WTC11 (cell line): ENCODE data around the gene ZNF41. TPM values are rescaled to one million over a fixed set of nuclear protein-coding genes. Genes with fewer than 3 reads are reported as not detected.

ENCODE experiments used
- ATAC-seq: fragments of 200-7000 bp; cut with Tn5 transposase; 2 replicates; pipeline ENCODE4 v1.10.0; 2021; ENCODE audit warnings: mild to moderate bottlenecking, moderate library complexity
- CTCF ChIA-PET: fragments of 300-600 bp; sonication (Branson Sonifier 250); formaldehyde crosslinking; loops from one replicate; lab custom pipeline; 2021; ENCODE audit warnings: antibody characterized with exemption; lab: Charles Lee
- POLR2A ChIA-PET: fragments of 350-600 bp; sonication (Branson Sonifier 250); formaldehyde crosslinking; loops from one replicate; lab custom pipeline; 2021; ENCODE audit warnings: antibody characterized with exemption; lab: Charles Lee
- DNase-seq: peaks from one replicate; pipeline ENCODE4 v3.0.0; 2021; ENCODE audit warnings: low spot score
- H3K27ac Mint-ChIP-seq: 2 replicates; pipeline ENCODE4 v1.8.0; 2021; ENCODE audit warnings: mixed read lengths
- H3K27me3 Mint-ChIP-seq: 2 replicates; pipeline ENCODE4 v1.8.0; 2021; ENCODE audit warnings: low read depth, mild to moderate bottlenecking, moderate library complexity, mixed read lengths
- H3K36me3 Mint-ChIP-seq: 2 replicates; pipeline ENCODE4 v1.8.0; 2021; ENCODE audit warnings: mixed read lengths
- H3K4me1 Mint-ChIP-seq: 2 replicates; pipeline ENCODE4 v1.8.0; 2022; ENCODE audit warnings: mixed read lengths
- H3K4me3 Mint-ChIP-seq: 2 replicates; pipeline ENCODE4 v1.8.0; 2021; ENCODE audit warnings: mild to moderate bottlenecking, moderate library complexity, mixed read lengths
- H3K9me3 Mint-ChIP-seq: 2 replicates; pipeline ENCODE4 v1.8.0; 2021; ENCODE audit warnings: mixed read lengths
- ATF3 ChIP-seq: sonication (generic); formaldehyde crosslinking; conservative IDR thresholded peaks from 2 replicates; pipeline ENCODE4 v1.8.1; 2022; ENCODE audit warnings: mild to moderate bottlenecking, missing genetic modification reagents
- E2F1 ChIP-seq: sonication (generic); formaldehyde crosslinking; IDR thresholded peaks from 2 replicates; pipeline ENCODE4 v1.8.0; 2022; ENCODE audit warnings: mild to moderate bottlenecking, missing genetic modification reagents
- EMX1 ChIP-seq: fragments of 250-450 bp; sonication (Bioruptor Pico); IDR thresholded peaks from 2 replicates; pipeline ENCODE4 v1.8.0; 2021; ENCODE audit warnings: mild to moderate bottlenecking
- ETV6 ChIP-seq: sonication (generic); formaldehyde crosslinking; IDR thresholded peaks from 2 replicates; pipeline ENCODE4 v1.8.1; 2022; ENCODE audit warnings: mild to moderate bottlenecking, missing genetic modification reagents
- FOXK1 ChIP-seq: sonication (generic); formaldehyde crosslinking; IDR thresholded peaks from 2 replicates; pipeline ENCODE4 v1.8.0; 2022; ENCODE audit warnings: mild to moderate bottlenecking, moderate library complexity, missing genetic modification reagents
- IRF1 ChIP-seq: sonication (generic); formaldehyde crosslinking; IDR thresholded peaks from 2 replicates; pipeline ENCODE4 v1.8.0; 2023; ENCODE audit warnings: missing genetic modification reagents
- IRF2 ChIP-seq: sonication (generic); formaldehyde crosslinking; IDR thresholded peaks from 2 replicates; pipeline ENCODE4 v1.8.0; 2022; ENCODE audit warnings: low read depth, missing genetic modification reagents, borderline replicate concordance
- MLX ChIP-seq: sonication (generic); formaldehyde crosslinking; IDR thresholded peaks from 2 replicates; pipeline ENCODE4 v1.8.1; 2023; ENCODE audit warnings: mild to moderate bottlenecking, missing genetic modification reagents, moderate library complexity
- NR3C1 ChIP-seq: sonication (generic); formaldehyde crosslinking; conservative IDR thresholded peaks from 2 replicates; pipeline ENCODE4 v1.8.1; 2023; ENCODE audit warnings: low read depth, mild to moderate bottlenecking, missing genetic modification reagents
- OVOL2 ChIP-seq: fragments of 250-450 bp; sonication (Bioruptor Pico); IDR thresholded peaks from 2 replicates; pipeline ENCODE4 v1.9.0; 2021; ENCODE audit warnings: mild to moderate bottlenecking, borderline replicate concordance
- RELA ChIP-seq: sonication (generic); formaldehyde crosslinking; IDR thresholded peaks from 2 replicates; pipeline ENCODE4 v1.8.1; 2022; ENCODE audit warnings: missing genetic modification reagents, mild to moderate bottlenecking, borderline replicate concordance
- SMAD4 ChIP-seq: sonication (generic); formaldehyde crosslinking; IDR thresholded peaks from 2 replicates; pipeline ENCODE4 v1.8.0; 2022; ENCODE audit warnings: mild to moderate bottlenecking, missing genetic modification reagents
- STAT6 ChIP-seq: sonication (generic); formaldehyde crosslinking; conservative IDR thresholded peaks from 2 replicates; pipeline ENCODE4 v1.8.1; 2023; ENCODE audit warnings: mild to moderate bottlenecking, low read depth, missing genetic modification reagents, moderate library complexity
- TP53 ChIP-seq: sonication (generic); formaldehyde crosslinking; IDR thresholded peaks from 2 replicates; pipeline ENCODE4 v1.8.1; 2023; ENCODE audit warnings: mild to moderate bottlenecking, missing genetic modification reagents
- ZMAT4 ChIP-seq: fragments of 250-450 bp; sonication (Bioruptor Pico); IDR thresholded peaks from 2 replicates; pipeline ENCODE4 v1.9.0; 2021; ENCODE audit warnings: mild to moderate bottlenecking
- ZNF219 ChIP-seq: sonication (generic); formaldehyde crosslinking; IDR thresholded peaks from 2 replicates; pipeline ENCODE4 v1.8.0; 2023; ENCODE audit warnings: missing genetic modification reagents, mild to moderate bottlenecking, borderline replicate concordance
- ZNF281 ChIP-seq: sonication (generic); formaldehyde crosslinking; IDR thresholded peaks from 2 replicates; pipeline ENCODE4 v1.8.0; 2023; ENCODE audit warnings: mild to moderate bottlenecking, missing genetic modification reagents
- ZNF396 ChIP-seq: fragments of 250-450 bp; sonication (Bioruptor Pico); IDR thresholded peaks from 2 replicates; pipeline ENCODE4 v1.8.0; 2021; ENCODE audit warnings: mild to moderate bottlenecking, moderate library complexity, borderline replicate concordance
- ZNF423 ChIP-seq: fragments of 250-450 bp; sonication (Bioruptor Pico); IDR thresholded peaks from 2 replicates; pipeline ENCODE4 v2.1.2; 2022; ENCODE audit warnings: mild to moderate bottlenecking, moderate library complexity
- ZNF425 ChIP-seq: fragments of 250-450 bp; sonication (Bioruptor Pico); conservative IDR thresholded peaks from 2 replicates; pipeline ENCODE4 v1.9.0; 2021; ENCODE audit warnings: mild to moderate bottlenecking
- ZSCAN18 ChIP-seq: fragments of 250-450 bp; sonication (Bioruptor Pico); IDR thresholded peaks from 2 replicates; pipeline ENCODE4 v2.1.2; 2022; ENCODE audit warnings: mild to moderate bottlenecking, moderate library complexity
- total RNA-seq: library from RNA; stranded (reverse); gene quantifications from 3 replicates; pipeline ENCODE4 v1.2.3, GENCODE V29; 2021

ZNF41 gene
- total RNA-seq, 1 experiment from 2014 or later: 4.9 TPM

GRCh38 chrX:47458528-47458927 lies 24.5 kb downstream of the ZNF41 start (continued):
- no peak for TF ChIP-seq ZNF396 (CRISPR knock-in tag)
- TF ChIP-seq ZNF423 (CRISPR knock-in tag): no peak
- TF ChIP-seq ZSCAN18 (CRISPR knock-in tag): no peak
- TF ChIP-seq NR3C1 (CRISPR knock-in tag): no peak

- CTCF ChIA-PET: no interaction called here
- Mint-ChIP-seq H3K9me3 (no peaks in the 10 kb centered on the region), H3K4me1 (0 out of 2 replicates have a peak, but pooled peaks cover 7% of the 10 kb centered on the region)
- no peak for TF ChIP-seq ZNF425 (CRISPR knock-in tag)
- no peak for TF ChIP-seq FOXK1
- TF ChIP-seq IRF2: no peak
- no peak for TF ChIP-seq ZMAT4 (CRISPR knock-in tag)
- no peak for TF ChIP-seq TP53 (CRISPR knock-in tag)
- no peak for TF ChIP-seq E2F1 (CRISPR knock-in tag)
- TF ChIP-seq SMAD4 (CRISPR knock-in tag): no peak
- TF ChIP-seq, all 79 proteins: peak for 0
- no peak for ATAC-seq
- no peak for DNase-seq
- Mint-ChIP-seq H3K27ac (no peak overlapping the region), H3K4me3 (no peak overlapping the region), H3K36me3 (peaks cover 24% of the 10 kb centered on the region), H3K27me3 (no peaks in the 10 kb centered on the region)
- POLR2A ChIA-PET: no interaction called here
Measured at GRCh38 chrX:47456080-47456479, 26.9 kb downstream of the ZNF41 start.

GRCh38 chrX:47452112-47452511 lies 30.9 kb downstream of the ZNF41 start:
- CTCF ChIA-PET: no interaction called here
- Mint-ChIP-seq H3K27me3 (no peaks in the 10 kb centered on the region), H3K27ac (no peak overlapping the region), H3K36me3 (peaks cover 64% of the 10 kb centered on the region), H3K9me3 (peaks cover 29% of the 10 kb centered on the region), H3K4me3 (no peak overlapping the region), H3K4me1 (0 out of 2 replicates have a peak, but pooled peaks cover 7% of the 10 kb centered on the region)
- no peak for ATAC-seq
- POLR2A ChIA-PET: no interaction called here
- DNase-seq: no peak
- TF ChIP-seq RELA (CRISPR knock-in tag): no peak
- TF ChIP-seq ATF3 (CRISPR knock-in tag): no peak
- no peak for TF ChIP-seq MLX (CRISPR knock-in tag)
- no peak for TF ChIP-seq ZNF281
- no peak for TF ChIP-seq IRF1
- no peak for TF ChIP-seq EMX1
- TF ChIP-seq ZNF219 (CRISPR knock-in tag): no peak
- TF ChIP-seq ETV6 (CRISPR knock-in tag): no peak
- TF ChIP-seq OVOL2 (CRISPR knock-in tag): no peak
- TF ChIP-seq STAT6 (CRISPR knock-in tag): no peak
